ENCODE data around the gene SLC25A34.

SLC25A34 gene

DNA sequence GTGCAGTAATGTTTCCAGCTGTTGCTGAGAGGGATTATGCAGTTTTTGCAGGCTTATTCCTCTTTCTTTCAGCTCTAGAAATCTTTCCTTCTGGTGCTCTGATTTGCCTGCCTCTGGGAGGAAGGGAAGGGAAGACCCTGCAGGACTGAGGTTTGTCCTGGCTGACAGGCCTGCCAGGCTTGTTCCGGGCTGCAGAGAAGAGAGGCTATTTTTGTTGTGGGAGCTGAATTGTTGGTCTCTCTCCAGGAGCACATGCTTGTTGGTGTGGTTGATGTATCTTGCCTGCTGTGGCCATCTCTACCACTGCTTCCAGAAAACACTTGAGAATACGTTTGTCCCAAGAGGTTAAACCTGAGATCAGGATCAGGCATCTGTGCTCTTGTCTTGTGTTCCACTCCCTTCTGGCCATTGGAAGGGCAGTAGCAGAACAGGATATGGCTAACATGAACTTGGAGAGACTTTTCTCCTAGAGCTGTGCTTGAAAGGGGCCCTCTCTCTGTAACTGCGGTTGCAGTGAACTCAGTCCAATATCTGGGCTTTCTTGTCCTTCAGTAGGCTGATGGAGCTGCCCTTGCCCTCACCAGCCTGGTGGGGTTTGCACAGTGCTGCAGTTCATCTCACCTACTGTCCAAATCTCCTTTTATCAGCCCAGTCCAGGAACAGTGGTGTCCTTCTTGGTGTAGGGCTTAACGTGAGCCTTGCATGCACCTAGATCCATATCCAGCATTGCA is 21.5 kb upstream of the SLC25A34 start:
- no peak for DNase-seq (ENCODE audit: low read depth)

DNA sequence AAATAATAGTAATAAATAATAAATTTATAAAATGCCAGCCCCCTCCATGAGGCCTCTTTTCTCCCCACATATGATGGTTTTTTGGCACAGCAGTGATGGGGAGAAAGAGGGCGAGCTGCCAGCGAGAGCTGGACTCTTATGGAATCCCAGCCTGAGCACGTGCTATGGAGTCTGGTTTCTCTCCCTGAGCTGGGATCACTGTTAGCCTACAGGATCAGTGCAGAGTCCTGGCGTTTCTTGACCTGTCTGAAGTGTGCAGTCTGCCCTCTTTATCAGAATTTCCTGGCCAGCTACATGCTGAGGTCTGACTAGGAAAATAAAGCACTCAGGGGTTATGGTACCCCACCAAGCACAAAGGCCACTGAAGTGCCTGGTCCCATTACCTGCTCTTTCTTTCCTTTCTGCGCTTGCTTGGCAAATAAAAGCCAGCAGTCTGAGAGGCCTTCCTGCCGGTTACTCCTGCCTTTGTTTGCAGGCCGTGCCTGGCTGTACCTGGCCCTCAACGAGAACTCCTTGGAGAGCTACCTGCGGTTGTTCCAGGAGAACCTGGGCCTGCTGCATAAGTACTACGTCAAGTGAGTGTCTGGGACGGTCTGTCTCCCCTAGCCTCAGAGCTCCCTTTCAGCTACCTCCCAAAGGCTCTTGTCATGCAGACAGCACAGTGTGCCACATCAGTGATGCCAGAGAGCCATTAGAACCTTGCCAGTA is 18.5 kb upstream of the SLC25A34 start:
- no peak for DNase-seq (ENCODE audit: low read depth)

DNA sequence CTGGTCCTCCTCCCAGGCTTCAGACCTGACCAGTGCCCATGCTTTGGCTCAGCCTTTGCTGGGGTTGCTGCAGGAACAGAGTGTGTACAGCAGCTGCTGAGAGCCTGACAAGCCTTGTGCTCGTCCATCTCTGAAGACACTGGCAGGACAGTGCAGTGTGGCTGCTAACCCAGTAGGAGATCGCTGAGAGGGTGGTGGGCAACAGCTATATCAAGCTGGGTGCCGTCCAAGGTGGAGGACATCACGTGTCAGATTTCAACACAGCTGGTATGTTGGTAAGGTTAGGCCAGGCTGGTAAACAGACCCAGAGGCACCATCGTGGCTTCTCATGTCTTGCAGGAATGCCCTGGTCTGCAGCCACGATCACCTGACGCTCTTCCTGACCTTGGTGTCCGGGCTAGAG is 17.9 kb upstream of the SLC25A34 start:
- DNase-seq (ENCODE audit: low read depth), result no peak

DNA sequence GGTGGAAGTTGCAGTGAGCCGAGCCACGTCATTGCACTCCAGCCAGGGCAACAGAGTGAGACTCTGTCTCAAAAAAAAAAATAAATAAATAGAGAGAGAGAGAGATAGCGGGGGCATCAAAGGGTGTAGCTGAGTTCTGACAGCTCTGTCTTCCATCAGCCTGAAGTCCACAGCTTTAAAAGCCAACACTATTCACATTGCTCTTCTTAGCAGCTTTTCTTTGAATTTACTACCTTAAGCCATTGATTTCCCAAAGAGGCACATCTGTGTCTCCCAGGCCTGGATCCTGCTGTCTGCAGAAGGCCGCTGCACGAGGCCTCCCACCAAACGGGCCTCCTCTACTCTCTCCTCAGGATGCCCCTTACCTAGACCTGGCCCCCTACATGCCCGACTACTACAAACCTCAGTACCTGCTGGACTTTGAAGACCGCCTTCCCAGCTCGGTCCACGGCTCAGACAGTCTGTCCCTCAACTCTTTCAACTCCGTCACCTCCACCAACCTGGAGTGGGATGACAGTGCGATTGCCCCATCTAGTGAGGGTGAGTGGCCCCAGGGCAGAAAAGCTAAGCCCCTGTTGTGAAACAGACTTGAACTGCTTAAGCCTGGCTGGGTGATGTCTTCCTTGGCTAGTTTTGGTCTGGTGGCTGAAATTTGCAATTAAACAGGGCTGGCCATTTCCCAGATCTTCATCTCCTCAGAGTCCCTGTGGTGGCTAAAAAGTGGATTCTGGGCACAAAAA is 16.5 kb upstream of the SLC25A34 start:
- DNase-seq (ENCODE audit: low read depth), result no peak

DNA sequence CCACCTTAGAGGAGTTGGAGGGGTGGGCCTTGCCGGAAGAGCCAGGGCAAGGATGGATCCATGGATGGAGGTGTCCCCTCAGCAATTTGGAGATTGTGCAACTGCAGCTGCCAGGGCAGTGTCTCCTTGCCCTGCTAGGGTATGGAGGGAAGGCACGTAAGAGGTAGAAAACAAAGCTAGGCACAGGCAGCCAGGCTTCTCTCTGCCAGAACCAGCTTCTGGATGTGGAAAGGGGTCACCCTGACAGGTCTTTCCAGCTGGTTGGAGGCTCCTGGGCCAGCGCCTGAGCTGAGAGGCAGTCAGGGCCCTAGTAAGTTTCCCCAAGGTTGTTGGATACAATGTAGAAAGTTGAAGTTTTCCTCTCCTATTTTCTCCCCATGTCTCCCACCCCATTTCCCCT is 15.2 kb upstream of the SLC25A34 start:
- DNase-seq (ENCODE audit: low read depth), result no peak

DNA sequence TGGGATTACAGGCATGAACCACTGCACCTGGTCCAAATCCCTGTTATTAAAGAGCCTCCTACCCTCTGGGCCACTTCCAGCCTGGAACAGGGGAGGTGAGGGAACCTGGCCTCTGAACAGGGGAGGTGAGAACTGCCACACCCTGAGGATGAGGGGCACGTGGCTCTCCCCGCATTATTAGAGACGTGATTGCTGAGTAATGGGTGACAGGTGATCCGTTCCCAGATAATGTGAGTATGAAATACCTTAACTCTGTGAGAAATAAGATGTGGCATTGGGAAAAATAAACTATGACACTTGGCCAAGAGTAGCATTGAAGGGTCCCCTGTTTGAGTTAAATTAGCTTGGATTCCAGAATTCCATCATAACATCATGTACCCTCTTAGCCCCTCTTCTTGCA is 13.6 kb upstream of the SLC25A34 start:
- DNase-seq (ENCODE audit: low read depth), result no peak

DNA sequence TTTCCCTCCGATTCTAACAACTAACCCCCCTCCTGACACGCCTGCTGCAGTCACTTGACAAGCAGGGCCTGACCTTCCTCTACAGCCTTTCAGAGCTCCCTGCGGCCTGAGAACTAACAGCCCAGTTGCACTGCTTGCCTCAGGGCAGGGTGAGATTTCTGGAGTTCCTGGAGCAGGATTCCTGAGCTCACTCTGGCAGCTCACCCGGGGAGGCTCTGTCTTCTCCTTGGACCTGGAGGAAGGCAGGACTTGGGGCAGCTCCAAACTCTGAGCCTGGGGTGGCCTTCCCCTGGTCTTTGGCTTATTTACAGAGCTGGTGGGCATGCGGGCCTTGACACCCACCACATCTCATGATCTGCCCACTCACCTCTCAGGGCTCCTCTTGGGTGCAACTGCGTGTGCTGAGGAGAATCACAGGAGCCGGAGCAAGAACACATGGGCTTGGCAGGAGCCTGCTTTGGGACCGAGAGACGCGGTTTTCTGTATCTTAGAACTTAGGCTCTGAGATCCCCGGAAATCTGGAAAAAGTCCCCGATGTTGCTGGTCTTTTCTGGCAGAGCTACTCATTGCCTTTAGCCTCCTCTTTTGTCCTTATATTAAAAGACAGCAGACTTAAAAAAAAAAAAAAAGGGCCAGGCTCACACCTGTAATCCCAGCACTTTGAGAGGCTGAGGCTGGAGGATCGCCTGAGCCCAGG is 13.1 kb upstream of the SLC25A34 start:
- DNase-seq (ENCODE audit: low read depth), result no peak

DNA sequence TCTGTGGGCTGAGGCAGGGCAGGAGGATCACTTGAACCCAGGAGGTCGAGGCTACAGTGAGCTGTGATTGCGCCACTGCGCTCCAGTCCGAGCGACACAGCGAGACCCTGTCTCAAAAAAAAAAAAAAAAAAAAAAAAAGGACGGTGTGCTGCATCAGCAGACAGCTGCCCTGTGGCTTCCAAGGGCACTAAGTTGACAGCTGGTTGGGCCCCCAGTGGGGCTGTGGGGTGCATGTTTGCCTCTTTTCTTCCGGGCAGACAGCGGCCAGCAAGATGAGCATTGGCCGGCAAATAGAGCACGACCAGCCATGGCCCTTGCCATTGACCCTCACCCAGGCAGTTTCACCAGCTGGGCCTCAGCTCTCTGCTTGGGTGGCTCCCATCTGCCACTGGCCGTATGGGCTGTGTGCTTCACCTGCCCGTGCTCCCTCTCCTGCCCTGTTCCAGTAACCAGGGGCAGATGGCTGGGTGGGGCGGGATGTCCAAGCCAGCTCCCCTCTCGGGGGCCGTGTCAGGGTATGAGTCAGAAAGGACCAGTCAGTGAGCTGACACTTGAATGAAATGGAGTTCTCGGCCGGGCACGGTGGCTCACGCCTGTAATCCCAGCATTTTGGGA is 12.3 kb upstream of the SLC25A34 start:
- DNase-seq (ENCODE audit: low read depth), result no peak

DNA sequence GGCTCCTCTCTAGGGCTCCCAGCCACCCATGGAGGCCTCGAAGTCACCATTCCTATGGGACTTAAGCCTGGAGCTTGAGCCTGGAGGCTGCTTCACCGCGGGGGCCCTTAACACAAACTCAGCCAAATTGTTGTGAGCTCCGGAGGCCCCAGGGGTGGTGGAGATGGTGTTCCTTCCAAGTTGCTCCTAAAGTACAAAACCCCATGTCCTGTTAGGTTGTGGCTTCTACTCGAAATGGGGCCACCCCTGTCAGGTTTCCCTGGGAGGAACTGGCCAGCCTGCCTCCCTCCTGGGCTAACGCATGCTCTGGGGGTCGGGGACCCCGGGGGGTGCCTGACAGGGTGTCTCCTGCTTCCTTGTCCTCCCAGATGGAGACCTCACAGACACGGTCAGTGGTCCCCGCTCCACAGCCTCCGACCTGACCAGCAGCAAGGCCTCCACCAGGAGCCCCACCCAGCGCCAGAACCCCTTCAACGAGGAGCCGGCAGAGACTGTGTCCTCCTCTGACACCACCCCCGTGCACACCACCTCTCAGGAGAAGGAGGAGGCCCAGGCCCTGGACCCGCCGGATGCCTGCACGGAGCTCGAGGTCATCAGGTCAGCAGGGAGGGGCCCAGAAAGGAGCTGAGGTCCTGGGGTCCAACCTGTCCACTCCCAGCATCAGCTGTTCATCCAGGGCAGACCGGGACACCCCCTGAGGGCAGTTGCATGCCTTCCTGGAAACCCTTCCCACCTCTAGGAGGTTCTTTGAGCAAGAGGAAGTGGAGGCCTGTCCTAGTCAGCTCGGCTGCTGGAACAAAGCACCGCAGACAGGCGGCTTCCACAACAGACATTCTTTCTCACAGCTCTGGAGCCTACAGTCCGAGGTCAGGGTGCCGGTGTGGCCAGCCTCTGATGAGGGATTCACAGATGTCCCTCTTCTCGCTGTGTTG is 10.8 kb upstream of the SLC25A34 start:
- DNase-seq (ENCODE audit: low read depth), result no peak

DNA sequence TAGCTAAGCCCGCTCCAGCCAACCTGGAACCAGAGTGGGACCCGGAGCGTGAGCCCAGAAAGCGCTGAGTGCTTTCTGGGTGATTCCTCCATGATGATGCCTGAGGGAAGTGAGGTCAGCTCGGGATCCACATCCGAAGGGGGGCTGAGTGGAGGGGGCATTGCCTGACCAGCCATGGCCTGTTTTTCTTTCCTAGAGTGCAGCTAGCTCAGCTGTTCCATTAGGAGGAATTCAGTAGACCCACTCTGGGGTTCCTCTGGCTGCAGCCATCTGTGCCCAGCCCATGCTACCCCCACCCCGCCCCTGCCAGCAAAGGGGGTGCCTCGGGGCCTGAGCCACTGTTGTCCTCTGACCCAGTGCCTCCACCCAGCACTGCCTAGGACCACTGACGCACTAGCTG is 9.6 kb upstream of the SLC25A34 start:
- DNase-seq (ENCODE audit: low read depth), result no peak

DNA sequence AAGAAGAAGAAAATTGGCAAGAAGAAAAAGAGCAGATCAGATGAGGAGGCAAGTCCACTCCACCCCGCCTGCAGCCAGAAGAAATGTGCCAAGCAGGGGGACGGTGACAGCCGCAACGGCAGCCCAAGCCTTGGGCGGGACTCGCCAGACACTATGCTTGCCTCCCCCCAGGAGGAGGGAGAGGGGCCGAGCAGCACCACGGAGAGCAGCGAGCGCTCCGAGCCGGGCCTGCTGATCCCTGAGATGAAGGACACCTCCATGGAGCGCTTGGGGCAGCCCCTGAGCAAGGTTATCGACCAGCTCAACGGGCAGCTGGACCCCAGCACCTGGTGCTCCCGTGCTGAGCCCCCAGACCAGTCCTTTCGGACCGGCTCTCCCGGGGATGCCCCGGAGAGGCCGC is 9.0 kb upstream of the SLC25A34 start:
- DNase-seq (ENCODE audit: low read depth), result no peak

DNA sequence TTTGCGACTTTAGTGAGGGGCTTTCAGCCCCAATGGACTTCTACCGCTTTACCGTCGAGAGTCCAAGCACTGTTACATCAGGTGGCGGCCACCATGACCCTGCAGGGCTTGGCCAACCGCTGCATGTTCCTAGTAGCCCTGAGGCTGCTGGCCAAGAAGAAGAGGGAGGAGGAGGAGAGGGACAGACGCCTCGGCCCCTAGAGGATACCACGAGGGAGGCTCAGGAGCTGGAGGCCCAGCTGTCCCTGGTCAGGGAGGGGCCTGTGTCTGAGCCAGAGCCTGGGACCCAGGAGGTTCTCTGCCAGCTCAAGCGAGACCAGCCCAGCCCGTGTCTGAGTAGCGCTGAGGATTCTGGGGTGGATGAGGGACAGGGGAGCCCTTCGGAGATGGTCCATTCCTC is 8.6 kb upstream of the SLC25A34 start:
- DNase-seq (ENCODE audit: low read depth), result no peak

DNA sequence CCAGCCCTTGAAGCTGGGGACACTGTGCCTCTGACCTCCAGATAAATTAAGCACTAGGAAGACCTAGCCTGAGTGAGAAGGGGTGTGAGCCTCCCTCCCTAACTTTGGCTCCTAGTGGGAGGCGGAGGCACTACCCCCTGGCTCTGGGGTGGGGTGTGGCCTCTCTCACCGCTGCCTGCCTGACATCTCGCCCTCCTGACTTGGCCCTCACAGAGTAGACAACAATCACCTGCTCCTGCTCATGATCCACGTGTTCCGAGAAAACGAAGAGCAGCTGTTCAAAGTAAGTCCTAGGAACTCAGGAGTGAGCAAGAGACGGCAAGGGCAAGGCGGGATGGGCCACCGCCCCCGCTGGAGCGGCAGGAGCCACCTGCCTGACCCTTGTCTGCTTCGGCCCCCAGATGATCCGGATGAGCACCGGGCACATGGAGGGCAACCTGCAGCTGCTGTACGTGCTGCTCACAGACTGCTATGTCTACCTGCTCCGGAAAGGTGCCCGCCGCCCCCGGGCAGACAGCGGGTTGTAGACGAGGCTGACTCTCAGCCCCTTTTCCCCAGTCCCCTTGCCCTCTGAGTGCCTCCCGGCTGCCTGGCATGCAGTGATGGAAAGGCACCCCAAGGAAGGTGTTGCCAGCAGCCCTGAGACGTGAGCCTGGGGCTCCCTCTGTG is 8.1 kb upstream of the SLC25A34 start:
- DNase-seq (ENCODE audit: low read depth), result no peak

DNA sequence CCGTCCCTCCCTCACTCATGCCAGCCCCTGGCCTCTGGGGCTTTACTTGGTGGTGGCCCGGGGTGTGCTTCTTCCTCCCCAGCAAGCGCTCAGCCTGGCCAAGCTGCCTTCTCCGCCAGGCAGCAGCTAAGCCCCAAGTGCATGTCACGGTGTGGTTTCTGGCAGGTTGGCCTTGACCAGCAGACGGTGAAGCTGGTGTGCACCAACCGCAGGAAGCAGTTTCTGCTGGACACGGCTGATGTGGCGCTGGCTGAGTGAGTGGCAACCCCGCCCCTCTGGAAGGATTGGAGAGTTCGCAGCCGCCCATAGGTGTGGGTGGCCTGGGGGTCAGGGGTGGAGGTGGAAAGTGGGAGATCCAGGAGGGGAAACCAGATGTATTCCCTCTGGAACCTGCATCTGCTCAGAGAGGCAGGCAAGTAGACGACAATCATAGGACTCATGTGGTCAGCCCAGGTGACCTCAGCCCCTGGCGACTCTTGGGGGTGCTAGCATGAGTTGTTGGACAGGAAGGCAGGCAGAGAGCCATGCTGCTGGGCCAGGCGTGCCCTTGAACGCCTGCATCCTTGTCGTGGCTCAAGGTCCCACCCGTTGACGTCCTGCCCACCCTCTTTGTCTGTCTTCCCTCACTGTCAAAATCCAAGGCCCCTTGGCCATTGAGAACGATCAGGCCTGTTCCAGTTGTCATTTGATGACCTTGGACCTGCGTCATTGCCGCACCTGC is 7.0 kb upstream of the SLC25A34 start:
- no peak for DNase-seq (ENCODE audit: low read depth)

DNA sequence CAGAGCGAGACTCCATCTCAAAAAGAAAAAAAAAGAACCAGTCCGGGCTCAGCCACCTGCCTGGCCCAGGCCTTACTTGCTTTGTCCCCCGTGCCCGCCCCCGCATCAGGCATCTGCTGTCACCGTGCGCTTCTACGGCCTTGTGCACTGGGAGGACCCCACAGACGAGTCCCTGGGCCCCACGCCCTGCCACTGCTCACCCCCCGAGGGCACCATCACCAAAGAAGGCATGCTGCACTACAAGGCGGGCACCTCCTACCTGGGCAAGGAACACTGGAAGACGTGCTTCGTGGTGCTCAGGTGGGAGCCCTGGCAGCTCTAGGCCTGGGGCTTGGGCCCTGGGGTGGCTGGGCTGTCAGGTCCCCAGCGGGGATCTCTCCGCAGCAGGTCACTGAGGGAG is 5.6 kb upstream of the SLC25A34 start:
- DNase-seq (ENCODE audit: low read depth), result no peak

DNA sequence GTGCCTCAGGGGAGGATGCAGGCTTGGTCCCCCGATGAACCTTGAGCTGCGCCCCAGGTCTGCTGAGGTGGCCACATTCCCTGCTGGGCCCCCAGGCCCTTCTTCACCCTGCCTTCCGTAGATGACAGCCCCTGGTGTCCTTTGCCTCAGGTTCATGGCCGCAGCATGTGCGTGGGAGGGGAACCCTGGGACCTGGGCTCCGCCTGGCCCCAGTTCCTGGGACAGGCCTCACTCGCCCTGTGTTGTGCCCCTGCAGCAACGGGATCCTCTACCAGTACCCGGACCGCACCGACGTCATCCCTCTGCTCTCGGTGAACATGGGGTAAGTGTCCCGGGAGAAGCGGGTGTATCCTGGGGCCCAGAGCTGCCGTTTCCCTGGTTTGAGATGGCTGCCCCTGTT is 5.1 kb upstream of the SLC25A34 start:
- no peak for DNase-seq (ENCODE audit: low read depth)

DNA sequence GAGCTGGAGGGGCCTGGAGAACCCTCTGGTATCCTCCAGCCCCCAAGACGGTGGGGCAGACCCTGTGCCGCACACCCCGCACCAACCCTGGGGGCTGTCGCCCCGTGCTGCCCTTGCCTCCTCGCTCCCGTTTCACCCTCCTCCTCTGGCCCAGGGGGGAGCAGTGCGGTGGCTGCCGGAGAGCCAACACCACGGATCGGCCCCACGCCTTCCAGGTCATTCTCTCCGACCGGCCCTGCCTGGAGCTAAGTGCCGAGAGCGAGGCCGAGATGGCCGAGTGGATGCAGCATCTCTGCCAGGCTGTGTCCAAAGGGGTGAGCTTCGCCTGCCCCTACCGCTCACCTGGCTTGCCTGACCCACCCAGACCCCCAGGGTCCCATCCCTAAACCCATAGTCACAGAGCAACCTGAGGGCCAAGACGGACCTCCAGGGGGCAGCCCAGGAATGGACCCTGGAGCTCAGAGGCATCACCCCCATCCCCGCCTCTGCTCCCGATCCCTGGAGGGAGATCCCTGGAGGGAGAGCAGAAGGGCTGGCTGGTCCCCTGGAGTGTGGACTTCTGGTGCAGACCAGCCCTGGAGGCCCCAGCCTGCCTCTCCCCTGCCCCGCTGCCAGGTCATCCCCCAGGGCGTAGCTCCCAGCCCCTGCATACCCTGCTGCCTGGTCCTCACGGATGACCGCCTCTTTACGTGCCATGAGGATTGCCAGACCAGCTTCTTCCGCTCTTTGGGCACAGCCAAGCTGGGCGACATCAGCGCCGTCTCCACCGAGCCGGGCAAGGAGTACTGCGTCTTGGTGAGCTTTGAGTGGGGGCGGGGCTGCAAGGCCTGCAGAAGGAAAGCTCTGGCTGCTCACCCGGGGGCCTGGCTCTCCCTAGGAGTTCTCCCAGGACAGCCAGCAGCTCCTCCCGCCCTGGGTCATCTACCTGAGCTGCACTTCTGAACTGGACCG is 4.0 kb upstream of the SLC25A34 start:
- no peak for DNase-seq (ENCODE audit: low read depth)

DNA sequence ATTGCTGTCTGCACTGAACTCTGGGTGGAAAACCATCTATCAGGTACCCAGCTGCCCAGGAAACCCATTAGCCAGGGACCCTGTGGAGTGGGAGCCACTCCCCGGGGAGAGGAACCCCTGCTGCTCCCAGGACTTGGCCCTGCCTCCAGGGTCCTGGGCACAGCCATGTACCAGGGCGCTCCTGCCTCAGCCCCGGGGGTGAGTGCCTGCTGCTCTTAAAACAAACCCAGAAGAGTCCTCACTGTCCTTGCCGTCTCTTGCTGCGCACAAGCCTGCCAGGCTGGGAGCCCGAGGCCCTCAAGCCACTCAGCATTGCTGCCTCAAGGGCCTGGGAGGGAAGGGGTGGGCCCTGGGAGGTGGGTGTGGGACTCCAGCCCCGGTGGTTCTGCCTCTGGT is 3.4 kb upstream of the SLC25A34 start:
- no peak for DNase-seq (ENCODE audit: low read depth)

Measured in CMK (cell line).